ENCODE results near the gene CHURC1. TPM values are rescaled to one million over a fixed set of nuclear protein-coding genes. Genes with fewer than 3 reads are reported as not detected.
"Not testable (repeated sequence)": the region's sequence is repeated elsewhere in the genome, so short reads cannot be mapped to it uniquely, and the experiment has no call there.

The CHURC1 gene
- total RNA-seq, 1 donor from 2014 or later: 57.9 TPM

DNA sequence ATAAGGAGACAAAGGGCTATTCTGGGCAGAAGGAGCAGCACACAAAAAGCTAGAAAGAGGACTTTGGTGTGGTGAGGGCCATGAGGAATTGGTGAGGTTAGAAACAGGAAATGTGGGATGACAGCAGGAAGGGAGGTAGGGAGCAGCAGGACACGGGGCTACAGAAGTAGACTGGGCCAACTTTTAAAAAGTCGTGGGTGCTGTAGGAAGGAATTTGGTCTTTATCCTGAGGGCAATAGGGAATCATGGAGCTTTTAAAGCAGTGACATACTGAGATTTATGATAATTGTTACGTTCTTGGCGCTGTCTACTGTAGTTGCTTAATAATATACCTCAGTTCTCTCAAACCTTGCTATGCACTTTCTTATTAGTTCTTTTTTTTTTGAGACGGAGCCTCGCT lies 8.2 kb upstream of the CHURC1 start:
- H3K36me3 ChIP-seq: no peaks in the 10 kb centered on the region
- intact Hi-C loops (cut with DNase I): no loop called here
- no peaks in the 10 kb centered on the region for H3K9me3 ChIP-seq
- no peak for DNase-seq (ENCODE audit: extremely low spot score in 2 of 2)
- TF ChIP-seq, protein P1, sequence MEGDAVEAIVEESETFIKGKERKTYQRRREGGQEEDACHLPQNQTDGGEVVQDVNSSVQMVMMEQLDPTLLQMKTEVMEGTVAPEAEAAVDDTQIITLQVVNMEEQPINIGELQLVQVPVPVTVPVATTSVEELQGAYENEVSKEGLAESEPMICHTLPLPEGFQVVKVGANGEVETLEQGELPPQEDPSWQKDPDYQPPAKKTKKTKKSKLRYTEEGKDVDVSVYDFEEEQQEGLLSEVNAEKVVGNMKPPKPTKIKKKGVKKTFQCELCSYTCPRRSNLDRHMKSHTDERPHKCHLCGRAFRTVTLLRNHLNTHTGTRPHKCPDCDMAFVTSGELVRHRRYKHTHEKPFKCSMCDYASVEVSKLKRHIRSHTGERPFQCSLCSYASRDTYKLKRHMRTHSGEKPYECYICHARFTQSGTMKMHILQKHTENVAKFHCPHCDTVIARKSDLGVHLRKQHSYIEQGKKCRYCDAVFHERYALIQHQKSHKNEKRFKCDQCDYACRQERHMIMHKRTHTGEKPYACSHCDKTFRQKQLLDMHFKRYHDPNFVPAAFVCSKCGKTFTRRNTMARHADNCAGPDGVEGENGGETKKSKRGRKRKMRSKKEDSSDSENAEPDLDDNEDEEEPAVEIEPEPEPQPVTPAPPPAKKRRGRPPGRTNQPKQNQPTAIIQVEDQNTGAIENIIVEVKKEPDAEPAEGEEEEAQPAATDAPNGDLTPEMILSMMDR (IDR thresholded peaks at IDR 0.05): no peak
- no peak for TF ChIP-seq POLR2AphosphoS5 (IDR thresholded peaks at IDR 0.05; ENCODE audit: insufficient read depth in 1 of 2, low read depth in 1 of 2)
- TF ChIP-seq POLR2A (IDR thresholded peaks at IDR 0.05): no peak
- peaks cover 4% of the 10 kb centered on the region for H3K4me1 ChIP-seq
- H3K27me3 ChIP-seq: no peaks in the 10 kb centered on the region
- H3K4me3 ChIP-seq: no peak overlapping the region
- H3K27ac ChIP-seq: no peak overlapping the region

GRCh38 chr14:64910847-64911495 lies 3.3 kb upstream of the CHURC1 start:
- intact Hi-C loops (cut with DNase I): no loop called here
- no peak for DNase-seq (ENCODE audit: extremely low spot score in 2 of 2)
- H3K4me3 ChIP-seq: no peak overlapping the region
- H3K9me3 ChIP-seq: no peaks in the 10 kb centered on the region
- H3K36me3 ChIP-seq: no peaks in the 10 kb centered on the region
- TF ChIP-seq POLR2A (IDR thresholded peaks at IDR 0.05): no peak
- TF ChIP-seq POLR2AphosphoS5 (IDR thresholded peaks at IDR 0.05; ENCODE audit: insufficient read depth in 1 of 2, low read depth in 1 of 2): no peak
- TF ChIP-seq, protein P1 (IDR thresholded peaks at IDR 0.05): peak in 1 of 3 experiments; percentile 19
- H3K4me1 ChIP-seq: peaks cover 16% of the 10 kb centered on the region
- no peak overlapping the region for H3K27ac ChIP-seq
- H3K27me3 ChIP-seq: no peaks in the 10 kb centered on the region

GRCh38 chr14:64912261-64912660 lies 2.0 kb upstream of the CHURC1 start:
- Histone ChIP-seq H3K27ac (no peak overlapping the region), H3K4me1 (peaks cover 29% of the 10 kb centered on the region), H3K4me3 (no peak overlapping the region), H3K27me3 (no peaks in the 10 kb centered on the region), H3K9me3 (no peaks in the 10 kb centered on the region), H3K36me3 (no peaks in the 10 kb centered on the region)
- no peak for DNase-seq (ENCODE audit: extremely low spot score in 2 of 2)
- intact Hi-C loops (cut with DNase I): no loop called here
- TF ChIP-seq, protein P1 (IDR thresholded peaks at IDR 0.05): no peak
- no peak for TF ChIP-seq POLR2A (IDR thresholded peaks at IDR 0.05)
- no peak for TF ChIP-seq POLR2AphosphoS5 (IDR thresholded peaks at IDR 0.05; ENCODE audit: insufficient read depth in 1 of 2, low read depth in 1 of 2)

- intact Hi-C loops (cut with DNase I); H3K36me3 ChIP-seq; H3K27me3 ChIP-seq; DNase-seq (ENCODE audit: extremely low spot score in 2 of 2); H3K9me3 ChIP-seq: not testable (repeated sequence)
- Histone ChIP-seq H3K4me1 (peaks cover 32% of the 10 kb centered on the region), H3K27ac (peak overlapping the region; percentile 62), H3K4me3 (peak overlapping the region in 1 of 2 donors; percentile 98)
Measured at GRCh38 chr14:64913477-64913876, 778 bp upstream of the CHURC1 start.

- Histone ChIP-seq H3K4me1 (peaks cover 40% of the 10 kb centered on the region), H3K27me3 (no peaks in the 10 kb centered on the region), H3K4me3 (peak overlapping the region; percentile 95 to 98), H3K36me3 (no peaks in the 10 kb centered on the region), H3K9me3 (no peaks in the 10 kb centered on the region), H3K27ac (peak overlapping the region; percentile 92)
- TF ChIP-seq POLR2AphosphoS5 (IDR thresholded peaks at IDR 0.05; ENCODE audit: insufficient read depth in 1 of 2, low read depth in 1 of 2) (no peak), POLR2A (IDR thresholded peaks at IDR 0.05) (no peak)
- TF ChIP-seq, protein P1 (IDR thresholded peaks at IDR 0.05): no peak
- no peak for DNase-seq (ENCODE audit: extremely low spot score in 2 of 2)
- intact Hi-C loops (cut with DNase I): no loop called here
Measured at GRCh38 chr14:64915029-64915424, 772 bp downstream of the CHURC1 start.

Data from vagina (tissue), 2 donors.